ENCODE results near the gene FYCO1. TPM values are rescaled to one million over a fixed set of nuclear protein-coding genes. Genes with fewer than 3 reads are reported as not detected.

The FYCO1 gene
- total and polyA plus RNA-seq, 7 experiments from 2014 or later: 0.95 to 27.5 (median 21.5) TPM

DNA sequence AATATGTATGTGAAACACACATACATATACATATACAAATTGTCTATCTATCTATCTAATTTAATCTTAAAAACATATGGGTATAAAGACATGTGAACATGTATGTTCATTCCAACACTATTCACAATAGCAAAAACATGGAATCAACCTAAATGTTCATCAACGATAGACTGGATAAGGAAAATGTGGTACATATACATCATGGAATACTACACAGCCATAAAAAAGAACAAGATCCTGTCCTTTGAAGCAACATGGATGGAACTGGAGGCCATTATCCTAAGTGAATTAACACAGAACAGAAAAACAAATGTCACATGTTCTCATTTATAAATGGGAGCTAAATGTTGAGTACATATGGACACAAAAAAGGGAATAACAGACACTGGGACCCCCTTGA lies 103.5 kb downstream of the FYCO1 start:
- Histone ChIP-seq H3K27me3 (ENCODE audit: control insufficient read depth in 2 of 2, insufficient read depth in 2 of 2, low read length in 2 of 2) (no peaks in the 10 kb centered on the region), H3K27ac (ENCODE audit: low read depth, low read length) (no peak overlapping the region), H3K4me3 (ENCODE audit: low read length) (no peak overlapping the region), H3K4me1 (ENCODE audit: control insufficient read depth in 2 of 2, insufficient read depth in 2 of 2, low read length in 2 of 2) (peaks cover 0 to 14% of the 10 kb centered on the region in 2 donors), H3K9me3 (ENCODE audit: control insufficient read depth in 2 of 3, low read length in 3 of 3) (no peaks in the 10 kb centered on the region), H3K36me3 (ENCODE audit: control insufficient read depth in 2 of 3, insufficient read depth in 3 of 3, low read length in 3 of 3) (no peaks in the 10 kb centered on the region)
- Mint-ChIP-seq H3K36me3 (peaks cover 0 to 4% (median 0%) of the 10 kb centered on the region in 5 donors), H3K4me1 (peaks cover 16 to 63% (median 46%) of the 10 kb centered on the region in 7 donors), H3K27me3 (peaks cover 0 to 70% (median 0%) of the 10 kb centered on the region in 5 donors), H3K27ac (peak overlapping the region in 4 of 9 donors; percentile 70 to 90 (median 78)), H3K4me3 (peak overlapping the region in 3 of 10 donors; percentile 16 to 70 (median 54)), H3K9me3 (peaks cover 0 to 3% (median 0%) of the 10 kb centered on the region in 11 donors)
- POLR2A ChIA-PET: interaction anchor here (0.6 to 1.3 kb wide), 2 partner anchors 22 to 23 kb away, joined by 3 to 5 read pairs; no protein-coding TSS in a partner anchor
- intact Hi-C loops (cut with micrococcal nuclease): loop anchor here in 1 of 2 donors (1.0 kb wide), 1 partner anchor 22 kb away; no protein-coding TSS in a partner anchor
- CTCF ChIA-PET: interaction anchor here (1.1 kb wide), 1 partner anchor 16 kb away, joined by 4 read pairs; no protein-coding TSS in a partner anchor
- ATAC-seq (no peak), DNase-seq (no peak)

GRCh38 chr3:45890405-45890804 lies 105.2 kb downstream of the FYCO1 start:
- POLR2A ChIA-PET: no interaction called here
- ATAC-seq (no peak), DNase-seq (peak in 7 of 9 donors; percentile 38 to 62 (median 45))
- Histone ChIP-seq H3K36me3 (ENCODE audit: control insufficient read depth in 2 of 3, insufficient read depth in 3 of 3, low read length in 3 of 3) (no peaks in the 10 kb centered on the region), H3K4me3 (ENCODE audit: low read length) (no peak overlapping the region), H3K27ac (ENCODE audit: low read depth, low read length) (no peak overlapping the region), H3K9me3 (ENCODE audit: control insufficient read depth in 2 of 3, low read length in 3 of 3) (no peaks in the 10 kb centered on the region), H3K27me3 (ENCODE audit: control insufficient read depth in 2 of 2, insufficient read depth in 2 of 2, low read length in 2 of 2) (no peaks in the 10 kb centered on the region), H3K4me1 (ENCODE audit: control insufficient read depth in 2 of 2, insufficient read depth in 2 of 2, low read length in 2 of 2) (peaks cover 0 to 14% of the 10 kb centered on the region in 2 donors)
- peak overlapping the region in 6 of 9 donors; percentile 16 to 86 (median 71) for H3K27ac Mint-ChIP-seq
- peaks cover 0 to 4% (median 0%) of the 10 kb centered on the region in 5 donors for H3K36me3 Mint-ChIP-seq
- intact Hi-C loops (cut with micrococcal nuclease): no loop called here
- peaks cover 0 to 70% (median 0%) of the 10 kb centered on the region in 5 donors for H3K27me3 Mint-ChIP-seq
- peak overlapping the region in 9 of 10 donors; percentile 45 to 85 (median 72) for H3K4me3 Mint-ChIP-seq
- peaks cover 0 to 3% (median 0%) of the 10 kb centered on the region in 11 donors for H3K9me3 Mint-ChIP-seq
- peaks cover 16 to 74% (median 50%) of the 10 kb centered on the region in 7 donors for H3K4me1 Mint-ChIP-seq
- CTCF ChIA-PET: no interaction called here

DNA sequence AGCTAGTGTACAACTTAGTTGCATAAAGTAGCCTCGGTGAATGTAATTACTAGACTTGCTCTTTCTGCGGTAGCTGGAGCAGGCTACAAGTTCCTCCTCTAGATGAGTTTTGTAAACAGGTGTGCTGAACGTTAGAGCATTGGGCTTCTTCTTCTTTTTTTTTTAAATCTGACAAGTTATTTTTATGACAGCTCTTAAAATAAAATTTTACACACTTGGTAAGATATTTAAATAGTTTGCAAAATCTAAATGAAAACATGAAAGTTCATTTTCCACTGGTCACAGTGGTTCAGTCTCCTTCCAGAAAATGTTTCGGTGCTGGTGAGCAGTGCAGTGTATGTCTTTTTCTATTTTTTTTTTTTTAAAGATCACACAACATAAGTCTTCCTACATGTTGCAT lies 106.3 kb downstream of the FYCO1 start:
- peaks cover 0 to 4% (median 0%) of the 10 kb centered on the region in 5 donors for H3K36me3 Mint-ChIP-seq
- H3K27ac ChIP-seq (ENCODE audit: low read depth, low read length): no peak overlapping the region
- no peaks in the 10 kb centered on the region for H3K27me3 ChIP-seq (ENCODE audit: control insufficient read depth in 2 of 2, insufficient read depth in 2 of 2, low read length in 2 of 2)
- intact Hi-C loops (cut with micrococcal nuclease): no loop called here
- H3K36me3 ChIP-seq (ENCODE audit: control insufficient read depth in 2 of 3, insufficient read depth in 3 of 3, low read length in 3 of 3): no peaks in the 10 kb centered on the region
- H3K9me3 ChIP-seq (ENCODE audit: control insufficient read depth in 2 of 3, low read length in 3 of 3): no peaks in the 10 kb centered on the region
- H3K4me1 Mint-ChIP-seq: peaks cover 16 to 76% (median 46%) of the 10 kb centered on the region in 7 donors
- ChIA-PET CTCF (no interaction called here), POLR2A (interaction anchor here (0.9 kb wide), 1 partner anchor 46 kb away, joined by 3 read pairs; no protein-coding TSS in a partner anchor)
- peak overlapping the region in 1 of 9 donors; percentile 43 for H3K27ac Mint-ChIP-seq
- H3K4me3 ChIP-seq (ENCODE audit: low read length): no peak overlapping the region
- peak overlapping the region in 1 of 10 donors; percentile 10 for H3K4me3 Mint-ChIP-seq
- peaks cover 0 to 68% (median 3%) of the 10 kb centered on the region in 5 donors for H3K27me3 Mint-ChIP-seq
- no peak for ATAC-seq
- no peak for DNase-seq
- peaks cover 0 to 3% (median 0%) of the 10 kb centered on the region in 11 donors for H3K9me3 Mint-ChIP-seq
- H3K4me1 ChIP-seq (ENCODE audit: control insufficient read depth in 2 of 2, insufficient read depth in 2 of 2, low read length in 2 of 2): peaks cover 0 to 14% of the 10 kb centered on the region in 2 donors

GRCh38 chr3:45887759-45888511 lies 107.7 kb downstream of the FYCO1 start:
- no peak overlapping the region for H3K4me3 ChIP-seq (ENCODE audit: low read length)

DNA sequence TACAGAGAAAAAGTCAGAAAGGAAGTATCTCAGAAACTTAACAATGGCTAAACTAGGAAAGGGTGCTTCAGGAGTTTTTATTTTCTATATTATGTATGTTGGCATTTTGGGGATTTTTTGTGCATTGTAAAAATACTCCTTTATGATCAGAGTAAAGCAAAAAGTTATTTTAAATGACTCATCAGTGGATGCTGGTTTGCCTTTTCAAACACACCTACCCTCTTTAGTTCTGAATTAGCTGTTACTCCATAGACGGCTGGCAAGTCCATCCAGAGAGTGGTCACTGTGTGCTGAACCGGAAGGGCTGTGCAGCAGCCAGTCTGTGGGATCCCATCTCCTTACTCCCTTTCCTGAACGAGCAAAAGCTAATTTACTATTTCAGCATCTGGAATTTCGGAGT lies 108.3 kb downstream of the FYCO1 start:
- DNase-seq (no peak), ATAC-seq (no peak)
- H3K4me3 Mint-ChIP-seq: peak overlapping the region in 1 of 10 donors; percentile 15
- H3K4me1 Mint-ChIP-seq: peaks cover 6 to 55% (median 25%) of the 10 kb centered on the region in 7 donors
- peaks cover 0 to 58% (median 3%) of the 10 kb centered on the region in 5 donors for H3K27me3 Mint-ChIP-seq
- Histone ChIP-seq H3K4me1 (ENCODE audit: control insufficient read depth in 2 of 2, insufficient read depth in 2 of 2, low read length in 2 of 2) (peaks cover 0 to 7% of the 10 kb centered on the region in 2 donors), H3K36me3 (ENCODE audit: control insufficient read depth in 2 of 3, insufficient read depth in 3 of 3, low read length in 3 of 3) (no peaks in the 10 kb centered on the region), H3K9me3 (ENCODE audit: control insufficient read depth in 2 of 3, low read length in 3 of 3) (no peaks in the 10 kb centered on the region), H3K27ac (ENCODE audit: low read depth, low read length) (no peak overlapping the region), H3K4me3 (ENCODE audit: low read length) (no peak overlapping the region), H3K27me3 (ENCODE audit: control insufficient read depth in 2 of 2, insufficient read depth in 2 of 2, low read length in 2 of 2) (no peaks in the 10 kb centered on the region)
- ChIA-PET POLR2A (interaction anchor here (0.6 to 1.0 kb wide), 2 partner anchors 13 to 17 kb away, joined by 3 read pairs; no protein-coding TSS in a partner anchor), CTCF (no interaction called here)
- H3K36me3 Mint-ChIP-seq: peaks cover 0 to 4% (median 0%) of the 10 kb centered on the region in 5 donors
- peaks cover 0 to 2% (median 0%) of the 10 kb centered on the region in 11 donors for H3K9me3 Mint-ChIP-seq
- intact Hi-C loops (cut with micrococcal nuclease): no loop called here
- H3K27ac Mint-ChIP-seq: peak overlapping the region in 2 of 9 donors; percentile 15 to 37

More at GRCh38 chr3:45887759-45888511, 107.7 kb downstream of the FYCO1 start:
- Mint-ChIP-seq H3K4me1 (peaks cover 9 to 62% (median 32%) of the 10 kb centered on the region in 7 donors), H3K27me3 (peaks cover 0 to 63% (median 3%) of the 10 kb centered on the region in 5 donors), H3K4me3 (peak overlapping the region in 1 of 10 donors; percentile 22), H3K36me3 (peaks cover 0 to 4% (median 0%) of the 10 kb centered on the region in 5 donors), H3K27ac (peak overlapping the region in 5 of 9 donors; percentile 4 to 37 (median 15)), H3K9me3 (peaks cover 0 to 3% (median 0%) of the 10 kb centered on the region in 11 donors)
- H3K27me3 ChIP-seq (ENCODE audit: control insufficient read depth in 2 of 2, insufficient read depth in 2 of 2, low read length in 2 of 2): no peaks in the 10 kb centered on the region
- intact Hi-C loops (cut with micrococcal nuclease): no loop called here
- no peaks in the 10 kb centered on the region for H3K36me3 ChIP-seq (ENCODE audit: control insufficient read depth in 2 of 3, insufficient read depth in 3 of 3, low read length in 3 of 3)
- peaks cover 0 to 14% of the 10 kb centered on the region in 2 donors for H3K4me1 ChIP-seq (ENCODE audit: control insufficient read depth in 2 of 2, insufficient read depth in 2 of 2, low read length in 2 of 2)
- POLR2A ChIA-PET: interaction anchor here (1.0 kb wide), 1 partner anchor 13 kb away, joined by 3 read pairs; no protein-coding TSS in a partner anchor
- no peaks in the 10 kb centered on the region for H3K9me3 ChIP-seq (ENCODE audit: control insufficient read depth in 2 of 3, low read length in 3 of 3)
- DNase-seq (no peak), ATAC-seq (no peak)
- CTCF ChIA-PET: no interaction called here
- H3K27ac ChIP-seq (ENCODE audit: low read depth, low read length): no peak overlapping the region

DNA sequence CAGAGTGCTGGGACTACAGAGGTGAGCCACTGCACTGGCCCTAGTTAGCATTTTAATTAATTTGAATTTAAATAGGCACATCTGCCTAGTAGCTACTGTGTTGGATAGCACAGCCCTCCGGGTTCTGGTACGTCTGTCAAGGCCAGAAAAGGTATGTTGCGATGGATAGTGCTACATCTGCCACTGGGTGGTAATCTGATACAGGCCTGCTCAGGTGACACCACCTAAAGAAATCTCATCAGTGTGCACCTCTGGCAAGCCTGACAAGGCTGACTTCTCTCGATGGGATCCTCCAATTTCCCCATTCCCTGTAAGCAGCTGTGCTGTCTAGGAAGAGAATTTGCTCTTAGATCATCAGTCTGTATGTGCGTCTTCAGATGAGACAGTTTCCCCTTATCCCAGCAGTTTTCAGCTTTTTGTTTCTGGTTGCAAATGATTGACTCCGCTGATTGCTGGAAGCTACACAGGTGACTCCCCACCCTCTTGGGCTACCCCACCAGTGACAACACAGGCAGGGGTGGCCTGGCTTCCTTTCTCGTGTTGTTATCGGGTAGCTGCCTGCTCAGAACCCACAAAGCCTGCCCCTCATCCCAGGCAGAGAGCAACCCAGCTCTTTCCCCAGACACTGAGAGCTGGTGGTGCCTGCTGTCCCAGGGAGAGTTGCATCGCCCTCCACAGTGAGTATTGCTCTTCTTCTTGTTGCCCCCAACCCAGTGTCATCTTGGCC lies 109.5 kb downstream of the FYCO1 start, which contains the start of gene CCR9:
Gene CCR9 (plus strand): TSS at position 565 of the 727 bp plus-strand sequence. CDS start 8,391 bp downstream, outside the sequence.
- intact Hi-C loops (cut with micrococcal nuclease): no loop called here
- peaks cover 0 to 52% (median 0%) of the 10 kb centered on the region in 5 donors for H3K27me3 Mint-ChIP-seq
- Histone ChIP-seq H3K27me3 (ENCODE audit: control insufficient read depth in 2 of 2, insufficient read depth in 2 of 2, low read length in 2 of 2) (no peaks in the 10 kb centered on the region), H3K4me3 (ENCODE audit: low read length) (no peak within 1 kb of the TSS), H3K27ac (ENCODE audit: low read depth, low read length) (no peak within 1 kb of the TSS), H3K9me3 (ENCODE audit: control insufficient read depth in 2 of 3, low read length in 3 of 3) (no peaks in the 10 kb centered on the region), H3K4me1 (ENCODE audit: control insufficient read depth in 2 of 2, insufficient read depth in 2 of 2, low read length in 2 of 2) (peaks cover 8 to 14% of the 10 kb centered on the region in 2 donors), H3K36me3 (ENCODE audit: control insufficient read depth in 2 of 3, insufficient read depth in 3 of 3, low read length in 3 of 3) (no peaks in the 10 kb centered on the region)
- no peaks in the 10 kb centered on the region for H3K9me3 Mint-ChIP-seq
- ATAC-seq: peak; percentile 54
- H3K27ac Mint-ChIP-seq: peak within 1 kb of the TSS in 4 of 9 donors; percentile 11 to 63 (median 48)
- H3K36me3 Mint-ChIP-seq: no peaks in the 10 kb centered on the region
- DNase-seq: peak in 2 of 9 donors; percentile 15 to 30
- ChIA-PET CTCF (no interaction called here), POLR2A (interaction anchor here (0.8 kb wide), 1 partner anchor 23 kb away, joined by 4 read pairs; no protein-coding TSS in a partner anchor)
- peaks cover 11 to 49% (median 20%) of the 10 kb centered on the region in 7 donors for H3K4me1 Mint-ChIP-seq
- H3K4me3 Mint-ChIP-seq: peak within 1 kb of the TSS in 4 of 10 donors; percentile 3 to 39 (median 23)

Measured in naive thymus-derived CD4-positive, alpha-beta T cell (primary cell).